Liver (tissue), 9 donors: ENCODE measurements around the gene CEP97. TPM values are rescaled to one million over a fixed set of nuclear protein-coding genes. Genes with fewer than 3 reads are reported as not detected.

ENCODE experiments used
- DNase-seq: peaks from one replicate; pipeline ENCODE4 v3.0.0-alpha.2; 2017; ENCODE audit warnings: low spot score
- H3K27ac ChIP-seq, 2 donors: one replicate each; pipeline ENCODE4 v1.7.0; 2013; ENCODE audit warnings: inconsistent platforms in 2 of 2, low read length in 2 of 2, control low read depth in 1 of 2, low read depth in 1 of 2, mild to moderate bottlenecking in 1 of 2
- H3K27me3 ChIP-seq, 4 donors: one replicate each; pipeline versions ENCODE4 v1.6.1 to v1.7.0; 2013; ENCODE audit warnings: low read length in 3 of 4, inconsistent platforms in 1 of 4, mild to moderate bottlenecking in 1 of 4, moderate library complexity in 1 of 4; ENCODE audit not compliant: control insufficient read depth in 4 of 4, insufficient read depth in 4 of 4
- H3K36me3 ChIP-seq, 4 donors: one replicate each; pipeline versions ENCODE4 v1.6.1 to v1.7.0; 2013; ENCODE audit warnings: low read length in 3 of 4, mild to moderate bottlenecking in 3 of 4, low read depth in 1 of 4, moderate library complexity in 1 of 4; ENCODE audit not compliant: control insufficient read depth in 4 of 4, insufficient read depth in 3 of 4
- H3K4me1 ChIP-seq, 4 donors: one replicate each; pipeline versions ENCODE4 v1.6.1 to v1.7.0; 2013; ENCODE audit warnings: low read length in 3 of 4, mild to moderate bottlenecking in 3 of 4, moderate library complexity in 1 of 4; ENCODE audit not compliant: control insufficient read depth in 4 of 4, insufficient read depth in 4 of 4
- H3K4me3 ChIP-seq, 3 donors: one replicate each; pipeline versions ENCODE4 v1.6.1 to v1.7.0; 2013; ENCODE audit warnings: low read length in 3 of 3, control low read depth in 1 of 3, low read depth in 1 of 3, mild to moderate bottlenecking in 1 of 3
- H3K9ac ChIP-seq, 2 donors: one replicate each; pipeline ENCODE4 v1.7.0; 2013; ENCODE audit warnings: low read length in 2 of 2, mild to moderate bottlenecking in 2 of 2, moderate library complexity in 2 of 2, control low read depth in 1 of 2, low read depth in 1 of 2
- H3K9me3 ChIP-seq, 4 donors: one replicate each; pipeline versions ENCODE4 v1.6.1 to v1.7.0; 2013; ENCODE audit warnings: low read length in 3 of 4; ENCODE audit not compliant: control insufficient read depth in 4 of 4
- ATF3 ChIP-seq: IDR thresholded peaks from 2 replicates; pipeline ENCODE4 v1.6.1; 2016; ENCODE audit warnings: antibody characterized with exemption
- CTCF ChIP-seq: fragments of 150-350 bp; IDR thresholded peaks from 2 replicates; pipeline ENCODE4 v1.5.1; 2017; ENCODE audit warnings: improper control_type of control experiment, low read depth, low read length; ENCODE audit not compliant: missing input control
- EGR1 ChIP-seq, 2 donors: IDR thresholded peaks; 2 replicates each; pipeline ENCODE4 v1.6.1; 2016 to 2018; ENCODE audit warnings: antibody characterized with exemption in 2 of 2, low read depth in 2 of 2
- FOXA1 ChIP-seq: IDR thresholded peaks from 2 replicates; pipeline ENCODE4 v1.6.1; 2016; ENCODE audit warnings: antibody characterized with exemption
- FOXA2 ChIP-seq: IDR thresholded peaks from 2 replicates; pipeline ENCODE4 v1.6.1; 2016; ENCODE audit warnings: antibody characterized with exemption
- GABPA ChIP-seq, 2 donors: IDR thresholded peaks in 1 of 2; conservative IDR thresholded peaks in 1 of 2; 2 replicates each; pipeline ENCODE4 v1.6.1; 2016; ENCODE audit warnings: antibody characterized with exemption in 2 of 2, mild to moderate bottlenecking in 1 of 2, moderate library complexity in 1 of 2
- HNF4A ChIP-seq, 2 donors: conservative IDR thresholded peaks; 2 replicates each; pipeline ENCODE4 v1.6.1; 2016; ENCODE audit warnings: antibody characterized with exemption in 2 of 2, mild to moderate bottlenecking in 2 of 2
- MAX ChIP-seq: IDR thresholded peaks from 2 replicates; pipeline ENCODE4 v1.6.1; 2016; ENCODE audit warnings: antibody characterized with exemption
- NR2F2 ChIP-seq: IDR thresholded peaks from 2 replicates; pipeline ENCODE4 v1.6.1; 2016; ENCODE audit warnings: antibody characterized with exemption
- RAD21 ChIP-seq, 2 donors: IDR thresholded peaks; 2 replicates each; pipeline ENCODE4 v1.6.1; 2016; ENCODE audit warnings: antibody characterized with exemption in 2 of 2, mild to moderate bottlenecking in 2 of 2
- REST ChIP-seq: IDR thresholded peaks from 2 replicates; pipeline ENCODE4 v1.6.1; 2016; ENCODE audit warnings: antibody characterized with exemption, mild to moderate bottlenecking
- RXRA ChIP-seq, 2 donors: IDR thresholded peaks; 2 replicates each; pipeline ENCODE4 v1.6.1; 2017 to 2018; ENCODE audit warnings: antibody characterized with exemption in 2 of 2, mild to moderate bottlenecking in 1 of 2
- SP1 ChIP-seq: IDR thresholded peaks from 2 replicates; pipeline ENCODE4 v1.6.1; 2018; ENCODE audit warnings: antibody characterized with exemption, mild to moderate bottlenecking
- TAF1 ChIP-seq: conservative IDR thresholded peaks from 2 replicates; pipeline ENCODE4 v1.6.1; 2016; ENCODE audit warnings: antibody characterized with exemption, mild to moderate bottlenecking
- YY1 ChIP-seq: IDR thresholded peaks from 2 replicates; pipeline ENCODE4 v1.6.1; 2016; ENCODE audit warnings: antibody characterized with exemption, mild to moderate bottlenecking
- ZBTB33 ChIP-seq: IDR thresholded peaks from 2 replicates; pipeline ENCODE4 v1.6.1; 2016; ENCODE audit warnings: antibody characterized with exemption
- polyA plus RNA-seq, 2 donors: library from polyadenylated mRNA; stranded (reverse) in 1 of 2; unstranded in 1 of 2; fragments of 200-250 nt in 1 of 2; fragments of >200 nt in 1 of 2; fragmentation: Nextera tagmentation in 1 of 2; extraction: Ambion mirVana in 1 of 2; gene quantifications; one replicate each; pipeline versions ENCODE4 v1.2.1 to v1.2.3, GENCODE V29; 2013 to 2015
- total RNA-seq, 2 donors: library from RNA; depleted of rRNA; stranded (reverse); fragments of >200 nt; gene quantifications; one replicate each; pipeline ENCODE4 v1.2.3, GENCODE V29; 2014
- donor health status: healthy.
- donor health status: healthy.
- donor health status: healthy.
- donor health status: healthy.
- donor health status: healthy.

CEP97 gene
- total and polyA plus RNA-seq, 4 donors, result 0.57 to 8.3 (median 2.1) TPM

GRCh38 chr3:101780661-101781060 is 56.2 kb downstream of the CEP97 start (continued):
- TF ChIP-seq ZBTB33 (no peak), EGR1 (IDR thresholded peaks at IDR 0.05; ENCODE audit: low read depth in 2 of 2) (no peak), NR2F2 (no peak), ATF3 (no peak)

- no peak overlapping the region for H3K4me3 ChIP-seq
- DNase-seq, result no peak
- no peak overlapping the region for H3K27ac ChIP-seq
- TF ChIP-seq FOXA1 (no peak), REST (no peak), YY1 (no peak), GABPA (IDR thresholded peaks at IDR 0.05 in 1 of 2, conservative IDR thresholded peaks at IDR 0.05 in 1 of 2) (no peak), FOXA2 (no peak), RXRA (IDR thresholded peaks at IDR 0.05) (no peak), TAF1 (no peak), ZBTB33 (no peak), HNF4A (conservative IDR thresholded peaks at IDR 0.05) (no peak), NR2F2 (no peak), MAX (no peak), SP1 (no peak), CTCF (no peak), RAD21 (IDR thresholded peaks at IDR 0.05) (no peak)
- no peaks in the 10 kb centered on the region for H3K9me3 ChIP-seq
- no peaks in the 10 kb centered on the region for H3K27me3 ChIP-seq
- H3K36me3 ChIP-seq, result no peaks in the 10 kb centered on the region
- H3K4me1 ChIP-seq, result peaks cover 0 to 10% (median 4%) of the 10 kb centered on the region in 4 donors
- H3K9ac ChIP-seq, result no peak overlapping the region
Measured at GRCh38 chr3:101781166-101781565, 56.8 kb downstream of the CEP97 start.
